Fibroblast of pulmonary artery (primary cell): ENCODE results near the gene TICAM1.
A peak's percentile ranks its signal among the peaks of the same experiment; 100 is the strongest.

Experiments used
- DNase-seq: peaks from one replicate; pipeline ENCODE4 v3.0.0-alpha.2; 2010; ENCODE audit warnings: low read depth
- H3K4me3 ChIP-seq: replicated peaks from 2 replicates; pipeline ENCODE4 v1.5.1; 2011; ENCODE audit warnings: low read depth, mild to moderate bottlenecking, control low read depth, low read length, moderate library complexity
- TF ChIP-seq, protein P1 (sequence below): IDR thresholded peaks from 2 replicates; pipeline ENCODE4 v1.5.1; 2011; ENCODE audit warnings: mild to moderate bottlenecking, control low read depth, low read length, inconsistent platforms; ENCODE audit errors: missing control alignments

Gene TICAM1

DNA sequence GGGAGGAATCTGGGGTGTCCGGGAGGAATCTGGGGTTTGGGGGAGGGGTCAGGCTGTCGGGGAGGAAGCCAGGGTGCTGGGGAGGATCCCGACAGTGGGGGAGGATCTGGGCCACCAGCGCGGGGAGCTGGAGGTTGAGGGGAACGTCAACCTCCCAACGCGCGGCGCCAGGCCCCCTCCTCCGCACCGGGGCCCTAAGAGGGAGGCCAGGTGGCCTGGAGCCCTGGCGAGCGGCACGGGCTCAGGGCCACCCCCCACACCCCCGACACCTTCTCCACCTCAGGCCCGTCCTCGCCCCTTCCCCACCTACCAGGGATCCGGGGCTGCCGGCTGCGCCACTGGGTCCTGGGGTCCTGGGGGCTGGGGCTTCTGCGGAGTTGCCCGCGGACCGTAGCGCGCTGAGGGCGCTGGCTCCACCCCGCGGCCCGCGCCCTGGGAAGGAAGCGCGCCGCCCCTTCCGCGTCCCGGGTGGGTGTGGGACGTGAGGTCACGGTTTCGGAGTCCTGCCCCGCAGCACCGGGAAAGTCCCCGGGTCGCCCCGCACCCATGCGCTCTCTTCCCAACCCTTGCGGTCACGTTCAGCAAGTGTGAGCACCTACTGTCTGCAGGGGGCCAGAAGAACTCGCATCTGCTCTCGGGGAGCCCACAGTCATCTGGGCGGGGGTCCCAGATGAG, at the start of gene TICAM1:
Gene TICAM1 (minus strand): TSS at position 409 of the 675 bp plus-strand sequence. CDS start 13,335 bp downstream, outside the sequence.
- DNase-seq: peak; percentile 64
- TF ChIP-seq, protein P1, sequence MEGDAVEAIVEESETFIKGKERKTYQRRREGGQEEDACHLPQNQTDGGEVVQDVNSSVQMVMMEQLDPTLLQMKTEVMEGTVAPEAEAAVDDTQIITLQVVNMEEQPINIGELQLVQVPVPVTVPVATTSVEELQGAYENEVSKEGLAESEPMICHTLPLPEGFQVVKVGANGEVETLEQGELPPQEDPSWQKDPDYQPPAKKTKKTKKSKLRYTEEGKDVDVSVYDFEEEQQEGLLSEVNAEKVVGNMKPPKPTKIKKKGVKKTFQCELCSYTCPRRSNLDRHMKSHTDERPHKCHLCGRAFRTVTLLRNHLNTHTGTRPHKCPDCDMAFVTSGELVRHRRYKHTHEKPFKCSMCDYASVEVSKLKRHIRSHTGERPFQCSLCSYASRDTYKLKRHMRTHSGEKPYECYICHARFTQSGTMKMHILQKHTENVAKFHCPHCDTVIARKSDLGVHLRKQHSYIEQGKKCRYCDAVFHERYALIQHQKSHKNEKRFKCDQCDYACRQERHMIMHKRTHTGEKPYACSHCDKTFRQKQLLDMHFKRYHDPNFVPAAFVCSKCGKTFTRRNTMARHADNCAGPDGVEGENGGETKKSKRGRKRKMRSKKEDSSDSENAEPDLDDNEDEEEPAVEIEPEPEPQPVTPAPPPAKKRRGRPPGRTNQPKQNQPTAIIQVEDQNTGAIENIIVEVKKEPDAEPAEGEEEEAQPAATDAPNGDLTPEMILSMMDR: no peak
- peak within 1 kb of the TSS; percentile 85 for H3K4me3 ChIP-seq

DNA sequence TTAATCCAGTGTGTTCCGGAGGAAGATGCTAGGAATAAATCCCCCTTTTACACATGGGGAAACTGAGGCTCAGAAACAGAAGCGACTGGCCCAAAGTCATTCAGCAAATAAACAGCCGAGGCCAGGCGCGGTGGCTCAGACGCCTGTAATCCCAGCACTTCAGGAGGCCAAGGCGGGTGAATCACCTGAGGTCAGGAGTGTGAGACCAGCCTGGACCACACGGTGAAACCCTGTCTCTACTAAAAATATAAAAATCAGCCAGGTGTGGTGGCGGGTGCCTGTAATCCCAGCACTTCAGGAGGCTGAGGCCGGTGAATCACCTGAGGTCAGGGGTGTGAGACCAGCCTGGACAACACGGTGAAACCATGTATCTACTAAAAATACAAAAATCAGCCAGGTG, 47.5 kb upstream of the TICAM1 start:
- no peak overlapping the region for H3K4me3 ChIP-seq
- DNase-seq: no peak
- TF ChIP-seq, protein P1: no peak

DNA sequence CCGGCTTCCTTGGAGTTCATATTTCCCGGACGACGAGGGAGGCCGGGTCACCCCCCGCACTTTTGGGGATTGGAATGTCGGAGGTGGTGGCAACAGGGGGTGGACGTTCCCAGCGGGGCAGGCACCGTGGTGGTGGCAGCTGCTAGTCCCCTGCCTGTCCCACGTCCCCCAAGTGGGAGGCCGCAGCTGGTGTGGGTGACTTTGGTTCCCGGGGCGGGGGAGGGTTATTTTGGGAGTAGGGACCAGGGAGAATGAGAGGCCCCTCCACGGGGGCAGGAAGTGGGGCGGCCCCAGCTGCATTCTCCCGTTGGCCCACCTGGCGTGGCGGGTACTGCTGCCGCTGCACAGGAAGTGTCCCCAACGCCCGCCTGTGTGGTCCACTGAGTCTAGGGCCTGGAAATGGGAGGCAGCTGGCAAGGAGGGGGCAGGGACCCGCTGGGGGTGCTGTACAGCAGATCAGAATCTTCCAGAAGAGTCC, 47.0 kb upstream of the TICAM1 start:
- no peak overlapping the region for H3K4me3 ChIP-seq
- no peak for DNase-seq
- TF ChIP-seq, protein P1: no peak

DNA sequence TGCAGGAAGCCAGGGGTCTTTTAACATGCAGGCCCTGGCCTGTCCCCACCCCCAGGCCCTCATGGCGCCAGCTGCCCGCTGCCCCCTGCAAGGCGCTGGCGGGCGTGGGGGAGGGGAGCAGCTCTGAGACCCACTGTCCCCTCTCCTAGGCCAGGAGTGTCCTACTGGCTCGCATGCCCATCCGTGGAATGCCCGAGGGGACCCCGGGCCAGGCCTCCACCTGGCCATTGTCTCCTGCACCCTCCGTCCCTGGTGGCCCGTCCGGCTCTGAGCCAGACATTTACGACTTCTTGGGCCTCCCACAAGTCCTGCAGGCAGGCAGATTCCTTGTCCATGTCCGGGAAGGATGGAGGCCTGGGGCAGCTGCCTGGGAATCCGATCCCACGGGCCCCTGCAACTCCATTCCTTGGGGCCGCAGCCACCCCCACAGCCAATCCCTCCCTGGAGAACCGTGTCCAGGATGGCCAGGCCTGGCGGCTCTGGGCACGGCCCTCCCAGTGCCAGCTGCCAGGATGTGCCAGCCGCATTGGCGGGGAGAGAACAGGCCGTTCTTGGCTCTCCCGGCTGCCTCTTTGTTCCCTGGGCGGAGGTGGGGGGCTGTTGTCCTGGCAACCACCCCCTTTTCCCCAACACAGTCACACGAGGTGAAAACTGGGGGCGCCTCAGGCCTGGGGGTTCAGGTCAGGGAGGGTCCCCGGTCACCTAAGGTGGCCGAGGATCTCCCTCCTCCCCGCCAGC, 46.4 kb upstream of the TICAM1 start:
- H3K4me3 ChIP-seq: no peak overlapping the region
- no peak for DNase-seq
- TF ChIP-seq, protein P1: no peak

DNA sequence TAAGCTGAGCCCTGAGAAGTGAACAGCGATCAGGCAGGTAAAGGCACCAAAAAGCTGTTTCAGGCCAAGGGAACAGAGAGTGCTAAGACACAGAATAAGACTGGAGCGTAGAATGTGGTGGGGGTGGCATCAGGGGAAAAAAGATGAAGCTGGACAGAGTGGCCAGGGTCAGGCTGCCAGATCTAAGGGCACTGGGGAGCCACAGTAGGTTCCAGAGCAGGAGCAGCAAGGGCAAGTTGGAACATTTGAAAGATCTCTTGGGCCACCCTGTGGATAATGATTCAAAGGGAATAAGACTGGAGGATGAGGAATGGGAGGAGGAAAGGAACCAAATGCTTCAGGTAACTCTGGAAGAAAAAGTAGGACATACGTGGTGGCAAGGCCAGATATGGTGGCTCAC, 42.4 kb upstream of the TICAM1 start:
- TF ChIP-seq, protein P1: no peak
- no peak for DNase-seq

DNA sequence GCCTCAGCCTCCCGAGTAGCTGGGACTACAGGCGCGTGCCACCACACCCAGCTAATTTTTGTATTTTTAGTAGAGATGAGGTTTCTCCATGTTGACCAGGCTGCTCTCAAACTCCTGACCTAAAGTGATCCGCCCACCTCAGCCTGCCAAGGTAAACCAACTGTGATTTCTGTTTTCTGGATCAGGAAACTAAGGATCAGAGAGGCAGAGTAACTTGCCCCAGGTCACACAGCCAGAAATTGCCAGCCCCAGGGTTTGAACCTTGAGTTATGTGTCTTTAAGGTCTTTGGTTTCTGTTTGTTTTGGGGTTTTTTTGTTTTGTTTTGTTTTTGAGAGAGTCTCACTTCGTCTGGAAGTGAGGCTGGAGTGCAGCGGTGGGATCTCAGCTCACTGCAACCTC, 40.2 kb upstream of the TICAM1 start:
- TF ChIP-seq, protein P1: no peak
- DNase-seq: no peak
- H3K4me3 ChIP-seq: no peak overlapping the region

More for the DNA sequence above, 42.4 kb upstream of the TICAM1 start:
- H3K4me3 ChIP-seq: no peak overlapping the region
